GM19328 (cell line): ENCODE measurements around the gene KRTAP10-1.

ENCODE experiments used
- ATAC-seq: cut with Tn5 transposase; IDR thresholded peaks from one replicate; pipeline ENCODE4 v1.9.1; 2021; ENCODE audit warnings: mild to moderate bottlenecking, moderate library complexity; ENCODE audit not compliant: unreplicated experiment

Gene KRTAP10-1

DNA sequence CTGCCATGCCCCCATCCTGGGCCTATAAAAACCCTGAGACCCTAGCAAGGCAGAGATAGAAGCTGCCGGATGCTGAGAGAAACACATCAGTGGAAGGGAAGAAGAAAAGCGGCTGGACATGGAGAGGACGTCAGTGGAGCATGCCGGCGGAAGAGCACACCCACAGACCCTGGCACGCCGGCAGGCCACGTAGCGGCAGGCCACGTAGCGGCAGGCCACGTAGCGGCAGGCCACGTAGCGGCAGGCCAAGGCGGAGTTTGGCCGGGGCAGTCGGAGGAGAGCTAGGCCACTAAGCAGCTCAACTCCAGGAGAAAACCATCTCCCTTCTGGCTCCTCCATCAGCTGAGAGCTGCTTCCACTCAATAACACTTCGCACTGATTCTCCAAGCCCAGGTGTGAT lies 49.6 kb downstream of the KRTAP10-1 start:
- ATAC-seq, result no peak

DNA sequence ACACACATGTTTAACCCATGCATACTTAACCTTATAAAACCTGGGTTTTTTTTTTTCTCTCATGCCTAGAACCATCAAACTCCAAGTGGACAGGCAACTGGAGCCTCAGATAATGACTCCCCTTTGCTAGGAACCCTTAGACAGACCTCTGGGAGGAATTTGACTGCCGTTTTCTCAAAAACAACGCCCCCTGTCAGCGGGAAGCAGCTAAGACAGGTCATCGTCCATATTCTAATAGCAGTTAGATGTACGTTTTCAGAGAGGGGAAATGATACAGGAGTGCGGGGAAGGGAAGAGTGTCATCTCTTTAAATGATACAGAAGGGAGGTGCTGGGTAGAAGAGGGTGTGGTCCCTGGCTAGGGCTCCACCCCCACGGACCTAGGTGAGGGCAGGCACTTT lies 50.0 kb downstream of the KRTAP10-1 start:
- no peak for ATAC-seq
